GM12892 (cell line): Measurements from ENCODE around the gene NMUR2.

Experiments
- POLR2A ChIP-seq: IDR thresholded peaks from 2 replicates; pipeline ENCODE4 v1.6.1; 2011; ENCODE audit warnings: low read depth, low read length, control low read depth
- POLR2AphosphoS5 ChIP-seq: IDR thresholded peaks from 2 replicates; pipeline ENCODE4 v1.6.1; 2011; ENCODE audit warnings: low read depth, low read length, control low read depth

- TF ChIP-seq POLR2AphosphoS5 (no peak), POLR2A (no peak)
Observed at GRCh38 chr5:152380415-152381123, 24.5 kb downstream of the NMUR2 start.
